ENCODE measurements around the gene CREM.

CREM gene

DNA sequence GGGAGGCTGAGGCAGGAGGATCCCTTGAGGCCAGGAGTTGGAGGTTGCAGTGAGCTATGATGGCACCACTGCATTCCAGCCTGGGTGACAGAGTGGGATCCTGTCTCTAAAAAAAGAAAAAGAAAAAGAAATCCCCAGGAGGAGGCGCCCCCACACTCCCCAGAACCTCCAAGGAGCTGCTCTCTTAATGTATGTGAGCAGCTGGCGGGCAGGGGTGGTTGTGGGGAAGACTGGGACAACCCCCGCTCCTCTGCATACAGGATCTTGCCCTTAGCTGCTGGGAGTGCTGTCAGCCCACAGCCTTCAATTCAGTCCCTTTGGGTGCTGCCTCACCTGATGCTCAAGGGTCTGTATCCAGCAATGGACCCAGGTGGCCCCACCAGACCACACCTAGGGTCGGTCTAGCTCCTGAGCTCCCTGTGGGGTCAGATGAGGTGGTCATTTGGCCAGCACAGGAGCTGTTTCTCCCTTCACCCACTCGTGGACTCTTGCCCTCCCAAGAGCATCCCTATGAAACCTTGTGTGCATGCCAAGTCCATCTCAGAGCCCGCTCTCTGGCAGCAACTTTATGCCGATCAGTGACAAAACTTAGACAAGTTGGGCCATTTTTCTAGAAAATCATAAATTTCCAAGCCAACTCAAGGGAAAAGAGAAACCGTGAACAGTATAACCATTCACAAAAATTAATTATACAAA, 97.5 kb downstream of the CREM start:
- DNase-seq, result no peak

GRCh38 chr10:35225204-35225603, 98.6 kb downstream of the CREM start:
- peak; percentile 10 for DNase-seq

- no peak for DNase-seq
These were observed 99.9 kb downstream of the CREM start for GRCh38 chr10:35226507-35226906.

GRCh38 chr10:35228058-35228457, 101.4 kb downstream of the CREM start:
- no peak for DNase-seq

GRCh38 chr10:35231646-35232045, 105.0 kb downstream of the CREM start:
- DNase-seq, result no peak

DNA sequence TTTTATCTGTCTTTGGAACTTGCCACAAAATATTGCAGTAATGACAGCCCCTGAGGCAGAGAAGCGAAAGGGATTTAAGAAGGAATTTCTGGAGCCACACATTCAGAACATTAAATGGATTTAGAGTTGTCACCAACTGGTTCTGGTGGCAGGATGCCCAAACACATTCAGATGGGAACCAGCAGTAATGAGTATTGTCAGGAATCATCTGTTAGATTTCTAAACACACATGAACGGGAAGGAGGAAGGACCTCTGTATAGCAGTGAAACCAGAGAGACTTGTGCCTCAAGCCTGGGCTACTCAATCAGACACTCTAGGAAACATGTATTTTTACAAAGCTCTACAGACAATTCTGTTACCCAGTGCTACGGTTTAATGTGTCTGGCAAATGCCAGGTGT, 105.9 kb downstream of the CREM start:
- no peak for DNase-seq

- DNase-seq, result no peak
These were observed 107.4 kb downstream of the CREM start for GRCh38 chr10:35234073-35234472.

DNA sequence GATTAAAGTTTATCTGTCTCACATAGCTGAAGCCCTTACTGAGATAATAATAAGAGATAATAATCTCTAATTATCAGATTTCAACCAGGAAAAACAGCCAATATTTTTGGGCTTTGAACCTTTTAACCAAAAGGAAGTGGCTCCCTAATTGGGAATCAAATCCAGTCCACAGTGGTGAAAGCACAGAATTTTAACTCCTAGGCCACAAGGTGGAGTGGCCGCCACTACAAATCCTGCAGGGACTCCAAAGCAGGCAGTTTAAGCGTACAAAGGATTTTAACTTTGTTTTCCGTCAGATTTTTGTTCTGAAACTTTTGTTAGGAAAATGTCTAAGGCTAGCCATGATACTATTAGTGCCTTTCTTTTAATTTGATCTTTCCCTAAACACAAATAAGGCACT, 110.1 kb downstream of the CREM start:
- DNase-seq, result peak; percentile 16

DNA sequence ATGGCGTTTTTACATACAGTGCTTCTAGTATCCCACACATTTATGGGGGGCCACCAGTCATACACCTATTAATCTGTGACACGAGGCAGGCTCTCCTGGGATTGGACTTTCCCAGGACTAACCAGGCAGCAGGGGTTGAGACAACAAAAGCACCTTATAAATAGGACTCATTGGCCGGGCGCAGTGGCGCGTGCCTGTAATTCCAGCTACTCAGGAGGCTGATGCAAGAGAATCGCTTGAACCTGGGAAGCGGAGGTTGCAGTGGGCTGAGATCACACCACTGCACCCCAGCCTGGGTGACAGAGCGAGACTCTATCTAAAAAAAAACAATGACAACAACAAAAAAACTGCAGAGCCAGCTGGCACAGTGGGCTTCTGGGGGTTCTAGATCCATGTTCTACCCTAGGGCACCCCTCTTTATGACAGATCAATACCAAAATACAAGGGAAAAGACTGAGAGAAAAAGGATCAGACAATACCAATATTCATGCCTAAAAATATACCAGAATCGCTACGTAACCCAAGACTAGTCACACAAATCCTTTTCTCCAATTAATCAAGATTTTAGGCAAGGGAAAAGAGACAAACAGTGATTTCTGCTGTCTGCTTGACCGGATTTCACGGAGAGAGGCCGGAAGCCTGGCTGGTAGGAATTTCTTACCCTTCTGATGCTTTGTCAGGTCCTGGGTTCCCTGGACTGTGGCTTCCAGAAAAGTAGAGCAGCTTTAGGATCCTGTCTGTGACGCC, 111.3 kb downstream of the CREM start:
- DNase-seq, result no peak

DNA sequence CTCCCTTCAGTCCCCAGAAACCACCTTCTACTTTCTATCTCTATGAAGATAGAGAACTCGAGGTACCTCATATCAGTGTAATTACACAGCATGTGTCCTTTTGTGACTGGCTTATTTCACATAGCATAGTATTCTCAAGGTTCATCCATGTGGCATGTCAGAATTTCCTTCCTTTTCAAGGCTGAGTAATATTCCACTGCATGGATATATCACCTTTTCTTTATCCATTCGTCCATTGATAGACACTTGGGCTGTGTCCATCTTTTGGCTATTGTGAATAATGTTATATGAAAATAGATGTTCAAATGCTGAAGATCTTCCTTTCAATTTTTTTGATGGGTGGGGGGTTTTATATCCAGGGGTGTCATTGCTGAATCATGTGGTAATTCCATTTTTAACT, 117.9 kb downstream of the CREM start:
- no peak for DNase-seq

DNA sequence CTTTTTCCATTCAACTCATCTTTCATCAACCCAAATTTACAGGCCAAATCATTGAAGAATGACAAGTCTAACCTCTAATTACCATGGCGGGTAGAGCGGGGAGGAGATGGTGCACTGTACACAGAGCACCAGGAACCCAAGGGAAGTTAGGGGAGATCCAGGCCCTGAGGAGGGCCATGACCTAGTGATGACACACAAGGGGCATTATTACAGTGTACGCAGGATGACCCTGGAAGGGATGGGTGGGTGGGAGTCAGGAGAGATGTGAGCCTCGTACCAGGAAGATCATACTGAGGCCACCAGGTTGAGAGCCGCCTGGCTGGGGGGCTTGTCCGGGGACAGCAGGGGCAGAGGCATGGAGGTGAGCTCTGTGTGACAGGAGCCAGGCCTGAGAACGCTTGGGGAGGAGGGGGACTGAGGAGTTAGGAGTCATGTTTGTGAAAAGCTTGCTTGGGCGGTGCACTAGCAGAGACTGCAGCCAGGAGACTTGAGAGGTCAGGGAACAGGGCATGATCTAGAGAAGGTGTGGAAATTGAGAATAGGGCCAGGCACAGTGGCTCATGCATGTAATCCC, 120.2 kb downstream of the CREM start:
- DNase-seq, result no peak

GRCh38 chr10:35251373-35252100, 124.9 kb downstream of the CREM start:
- no peak for DNase-seq

DNA sequence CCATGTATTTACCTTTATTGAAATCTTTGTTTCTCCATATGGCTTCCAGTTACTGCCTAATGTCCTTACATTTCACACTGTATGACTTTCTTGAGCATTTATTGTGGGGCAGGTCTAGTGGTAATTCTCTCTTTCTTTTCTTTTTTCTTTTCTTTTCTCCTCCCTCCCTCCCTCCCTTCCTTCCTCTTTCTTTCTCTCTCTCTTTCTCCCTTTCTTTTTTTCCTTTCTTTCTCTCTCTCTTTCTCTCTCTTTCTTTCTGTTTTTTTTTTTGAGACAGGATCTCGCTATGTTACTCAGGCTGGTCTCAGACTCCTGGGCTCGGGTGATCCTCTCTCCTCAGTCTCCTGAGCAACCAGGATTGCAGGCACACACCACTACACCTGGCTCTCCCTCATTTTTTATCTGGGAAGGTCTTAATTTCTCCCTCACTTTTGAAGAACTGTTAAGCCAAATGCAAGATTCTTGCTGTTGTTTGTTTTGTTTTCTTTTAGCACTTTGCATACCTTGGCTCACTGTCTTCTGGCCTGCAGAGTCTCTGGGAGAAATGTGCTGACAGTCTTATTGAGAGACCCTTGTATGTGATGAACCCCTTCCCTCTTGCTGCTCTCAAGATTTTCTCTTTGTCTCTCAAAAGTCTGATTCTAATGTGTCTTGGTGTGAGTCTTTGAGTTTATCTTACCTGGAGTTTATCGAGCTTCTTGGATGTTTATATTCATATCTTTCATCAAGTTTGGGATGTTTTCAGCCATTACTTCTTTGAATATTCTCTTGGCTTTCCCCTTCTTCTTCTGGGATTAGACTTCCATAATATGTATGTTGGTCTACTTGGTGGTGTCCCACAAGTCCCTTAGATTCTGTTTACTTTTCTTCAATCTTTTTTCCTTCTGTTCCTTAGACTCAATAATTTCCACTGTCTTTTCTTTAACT, 130.7 kb downstream of the CREM start:
- DNase-seq, result no peak

DNA sequence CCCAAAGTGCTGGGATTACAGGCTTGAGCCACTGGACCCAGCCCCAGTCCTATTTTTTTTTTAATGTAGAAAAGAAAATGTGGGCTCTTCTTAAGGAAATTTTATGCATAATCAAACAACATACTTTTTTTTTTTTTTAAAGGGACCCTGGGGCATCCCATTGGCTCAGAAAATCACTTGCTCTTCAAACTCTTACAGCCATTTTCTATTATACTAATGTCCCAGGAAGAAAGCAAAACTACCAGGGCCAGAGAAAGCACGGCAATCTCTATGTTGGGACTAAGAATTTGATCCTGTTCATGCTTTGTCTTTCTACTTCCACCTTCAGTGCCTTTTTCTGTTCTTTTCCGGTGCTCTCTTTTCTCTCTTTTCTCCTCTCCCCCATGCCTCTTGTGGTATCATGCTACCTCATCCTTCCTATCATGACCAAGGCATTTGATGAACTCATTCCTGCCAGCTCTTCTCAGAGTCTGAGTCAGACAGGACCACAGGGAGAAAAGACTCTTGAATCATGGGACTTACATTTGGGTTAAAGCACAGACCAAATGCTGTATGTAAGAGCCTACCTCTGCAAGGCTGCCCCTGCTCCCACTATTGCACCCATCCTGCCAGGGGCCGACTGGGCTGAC, 133.2 kb downstream of the CREM start:
- peak; percentile 20 for DNase-seq

GRCh38 chr10:35262436-35262835, 135.8 kb downstream of the CREM start:
- no peak for DNase-seq

Measured in MV-4-11 (cell line).